Activated gamma-delta T cell treated with anti-CD3 and anti-CD28 coated beads, Interleukin-2, amount 50 U/mL, for 16 hours (primary cell): ENCODE measurements around the gene KRT9.

Experiments used
- DNase-seq: peaks from one replicate; pipeline ENCODE4 v3.0.0-alpha.2; 2020; ENCODE audit warnings: low read depth

KRT9 gene

GRCh38 chr17:41528959-41529353 is 42.9 kb downstream of the KRT9 start:
- DNase-seq: no peak

GRCh38 chr17:41527063-41528023 is 44.5 kb downstream of the KRT9 start:
- DNase-seq: no peak

- DNase-seq: no peak
Measured at GRCh38 chr17:41524261-41524660, 47.6 kb downstream of the KRT9 start.

GRCh38 chr17:41523787-41524186 is 48.1 kb downstream of the KRT9 start:
- no peak for DNase-seq

- no peak for DNase-seq
Measured at GRCh38 chr17:41523225-41523593, 48.6 kb downstream of the KRT9 start.

- DNase-seq: no peak
Measured at GRCh38 chr17:41522301-41523224, 49.3 kb downstream of the KRT9 start.

GRCh38 chr17:41521574-41522261 is 50.1 kb downstream of the KRT9 start:
- no peak for DNase-seq

GRCh38 chr17:41520821-41521521 is 50.9 kb downstream of the KRT9 start:
- no peak for DNase-seq

GRCh38 chr17:41519501-41520224 is 52.2 kb downstream of the KRT9 start:
- no peak for DNase-seq

GRCh38 chr17:41518789-41519449 is 52.9 kb downstream of the KRT9 start, which contains the start of gene KRT15:
Gene KRT15, minus strand, starts transcription at chr17:41518890. Its CDS starts 63 bp downstream, at chr17:41518827.
- DNase-seq: no peak

- DNase-seq: no peak
Measured at GRCh38 chr17:41518031-41518430, 53.8 kb downstream of the KRT9 start.

GRCh38 chr17:41516830-41517283 is 55.0 kb downstream of the KRT9 start:
- DNase-seq: no peak

- DNase-seq: no peak
Measured at GRCh38 chr17:41516147-41516829, 55.6 kb downstream of the KRT9 start.
